Liver (tissue), 9 donors: ENCODE data around the gene CNOT4. TPM values are rescaled to one million over a fixed set of nuclear protein-coding genes. Genes with fewer than 3 reads are reported as not detected.

Experiments
- DNase-seq: peaks from one replicate; pipeline ENCODE4 v3.0.0-alpha.2; 2017; ENCODE audit warnings: low spot score
- H3K27ac ChIP-seq, 2 donors: one replicate each; pipeline ENCODE4 v1.7.0; 2013; ENCODE audit warnings: inconsistent platforms in 2 of 2, low read length in 2 of 2, control low read depth in 1 of 2, low read depth in 1 of 2, mild to moderate bottlenecking in 1 of 2
- H3K27me3 ChIP-seq, 4 donors: one replicate each; pipeline versions ENCODE4 v1.6.1 to v1.7.0; 2013; ENCODE audit warnings: low read length in 3 of 4, inconsistent platforms in 1 of 4, mild to moderate bottlenecking in 1 of 4, moderate library complexity in 1 of 4; ENCODE audit not compliant: control insufficient read depth in 4 of 4, insufficient read depth in 4 of 4
- H3K36me3 ChIP-seq, 4 donors: one replicate each; pipeline versions ENCODE4 v1.6.1 to v1.7.0; 2013; ENCODE audit warnings: low read length in 3 of 4, mild to moderate bottlenecking in 3 of 4, low read depth in 1 of 4, moderate library complexity in 1 of 4; ENCODE audit not compliant: control insufficient read depth in 4 of 4, insufficient read depth in 3 of 4
- H3K4me1 ChIP-seq, 4 donors: one replicate each; pipeline versions ENCODE4 v1.6.1 to v1.7.0; 2013; ENCODE audit warnings: low read length in 3 of 4, mild to moderate bottlenecking in 3 of 4, moderate library complexity in 1 of 4; ENCODE audit not compliant: control insufficient read depth in 4 of 4, insufficient read depth in 4 of 4
- H3K4me3 ChIP-seq, 3 donors: one replicate each; pipeline versions ENCODE4 v1.6.1 to v1.7.0; 2013; ENCODE audit warnings: low read length in 3 of 3, control low read depth in 1 of 3, low read depth in 1 of 3, mild to moderate bottlenecking in 1 of 3
- H3K9ac ChIP-seq, 2 donors: one replicate each; pipeline ENCODE4 v1.7.0; 2013; ENCODE audit warnings: low read length in 2 of 2, mild to moderate bottlenecking in 2 of 2, moderate library complexity in 2 of 2, control low read depth in 1 of 2, low read depth in 1 of 2
- H3K9me3 ChIP-seq, 4 donors: one replicate each; pipeline versions ENCODE4 v1.6.1 to v1.7.0; 2013; ENCODE audit warnings: low read length in 3 of 4; ENCODE audit not compliant: control insufficient read depth in 4 of 4
- CTCF ChIP-seq: fragments of 150-350 bp; IDR thresholded peaks from 2 replicates; pipeline ENCODE4 v1.5.1; 2017; ENCODE audit warnings: improper control_type of control experiment, low read depth, low read length; ENCODE audit not compliant: missing input control
- FOXA1 ChIP-seq: IDR thresholded peaks from 2 replicates; pipeline ENCODE4 v1.6.1; 2016; ENCODE audit warnings: antibody characterized with exemption
- JUND ChIP-seq, 2 donors: IDR thresholded peaks; 2 replicates each; pipeline ENCODE4 v1.6.1; 2016; ENCODE audit warnings: antibody characterized with exemption in 2 of 2
- MAX ChIP-seq: IDR thresholded peaks from 2 replicates; pipeline ENCODE4 v1.6.1; 2016; ENCODE audit warnings: antibody characterized with exemption
- NR2F2 ChIP-seq: IDR thresholded peaks from 2 replicates; pipeline ENCODE4 v1.6.1; 2016; ENCODE audit warnings: antibody characterized with exemption
- RAD21 ChIP-seq, 2 donors: IDR thresholded peaks; 2 replicates each; pipeline ENCODE4 v1.6.1; 2016; ENCODE audit warnings: antibody characterized with exemption in 2 of 2, mild to moderate bottlenecking in 2 of 2
- RXRA ChIP-seq, 2 donors: IDR thresholded peaks; 2 replicates each; pipeline ENCODE4 v1.6.1; 2017 to 2018; ENCODE audit warnings: antibody characterized with exemption in 2 of 2, mild to moderate bottlenecking in 1 of 2
- TAF1 ChIP-seq: conservative IDR thresholded peaks from 2 replicates; pipeline ENCODE4 v1.6.1; 2016; ENCODE audit warnings: antibody characterized with exemption, mild to moderate bottlenecking
- ZBTB33 ChIP-seq: IDR thresholded peaks from 2 replicates; pipeline ENCODE4 v1.6.1; 2016; ENCODE audit warnings: antibody characterized with exemption
- WGBS: extraction: QIAGEN DNeasy Blood & Tissue Kit; methylation state at CpG from one replicate; pipeline ENCODE4 v1.1.7; 2013; 5-methylcytosine and 5-hydroxymethylcytosine counted together
- polyA plus RNA-seq, 2 donors: library from polyadenylated mRNA; stranded (reverse) in 1 of 2; unstranded in 1 of 2; fragments of 200-250 nt in 1 of 2; fragments of >200 nt in 1 of 2; fragmentation: Nextera tagmentation in 1 of 2; extraction: Ambion mirVana in 1 of 2; gene quantifications; one replicate each; pipeline versions ENCODE4 v1.2.1 to v1.2.3, GENCODE V29; 2013 to 2015
- total RNA-seq, 2 donors: library from RNA; depleted of rRNA; stranded (reverse); fragments of >200 nt; gene quantifications; one replicate each; pipeline ENCODE4 v1.2.3, GENCODE V29; 2014
- donor health status: healthy.
- donor health status: healthy.
- donor health status: healthy.
- donor health status: healthy.
- donor health status: healthy.

Gene CNOT4
- total and polyA plus RNA-seq, 4 donors = 3.7 to 11.1 (median 8.6) TPM

GRCh38 chr7:135512135-135512887 lies 2.4 kb upstream of the CNOT4 start:
- WGBS = 97% methylated on average over 2 of the region's 2 CpGs
- peaks cover 2 to 29% (median 21%) of the 10 kb centered on the region in 4 donors for H3K4me1 ChIP-seq
- H3K27ac ChIP-seq = no peak overlapping the region
- no peak for DNase-seq
- H3K27me3 ChIP-seq = no peaks in the 10 kb centered on the region
- TF ChIP-seq RAD21 (IDR thresholded peaks at IDR 0.05) (peak; percentile 87 to 88), RXRA (IDR thresholded peaks at IDR 0.05) (no peak), CTCF (peak; percentile 62)
- H3K36me3 ChIP-seq = no peaks in the 10 kb centered on the region
- no peak overlapping the region for H3K4me3 ChIP-seq
- no peaks in the 10 kb centered on the region for H3K9me3 ChIP-seq
- no peak overlapping the region for H3K9ac ChIP-seq

GRCh38 chr7:135510592-135511183 lies 786 bp upstream of the CNOT4 start:
- H3K9ac ChIP-seq = peak overlapping the region in 1 of 2 donors; percentile 34
- no peaks in the 10 kb centered on the region for H3K36me3 ChIP-seq
- TF ChIP-seq RAD21 (IDR thresholded peaks at IDR 0.05) (peak; percentile 4 to 13), NR2F2 (no peak)
- peaks cover 2 to 33% (median 23%) of the 10 kb centered on the region in 4 donors for H3K4me1 ChIP-seq
- no peak for DNase-seq
- WGBS = 3% methylated on average over 17 of the region's 17 CpGs
- H3K4me3 ChIP-seq = peak overlapping the region; percentile 63 to 99 (median 68)
- H3K9me3 ChIP-seq = no peaks in the 10 kb centered on the region
- peak overlapping the region in 1 of 2 donors; percentile 0 for H3K27ac ChIP-seq
- no peaks in the 10 kb centered on the region for H3K27me3 ChIP-seq

GRCh38 chr7:135509589-135509838 lies 388 bp downstream of the CNOT4 start:
- Histone ChIP-seq H3K36me3 (no peaks in the 10 kb centered on the region), H3K9me3 (no peaks in the 10 kb centered on the region), H3K9ac (peak overlapping the region; percentile 83 to 88), H3K4me1 (peaks cover 2 to 33% (median 23%) of the 10 kb centered on the region in 4 donors), H3K4me3 (peak overlapping the region; percentile 63 to 99 (median 87)), H3K27ac (peak overlapping the region; percentile 79 to 80), H3K27me3 (no peaks in the 10 kb centered on the region)
- no peak for DNase-seq
- under 1% methylated on average over 14 of the region's 14 CpGs for WGBS
- TF ChIP-seq JUND (IDR thresholded peaks at IDR 0.05) = no peak
- TF ChIP-seq ZBTB33 = no peak
- no peak for TF ChIP-seq TAF1
- TF ChIP-seq CTCF = no peak
- TF ChIP-seq MAX = no peak
- TF ChIP-seq FOXA1 = no peak
